ENCODE results near the gene KIF19. TPM values are rescaled to one million over a fixed set of nuclear protein-coding genes. Genes with fewer than 3 reads are reported as not detected.

Gene KIF19
- total RNA-seq, 1 donor, result not detected

DNA sequence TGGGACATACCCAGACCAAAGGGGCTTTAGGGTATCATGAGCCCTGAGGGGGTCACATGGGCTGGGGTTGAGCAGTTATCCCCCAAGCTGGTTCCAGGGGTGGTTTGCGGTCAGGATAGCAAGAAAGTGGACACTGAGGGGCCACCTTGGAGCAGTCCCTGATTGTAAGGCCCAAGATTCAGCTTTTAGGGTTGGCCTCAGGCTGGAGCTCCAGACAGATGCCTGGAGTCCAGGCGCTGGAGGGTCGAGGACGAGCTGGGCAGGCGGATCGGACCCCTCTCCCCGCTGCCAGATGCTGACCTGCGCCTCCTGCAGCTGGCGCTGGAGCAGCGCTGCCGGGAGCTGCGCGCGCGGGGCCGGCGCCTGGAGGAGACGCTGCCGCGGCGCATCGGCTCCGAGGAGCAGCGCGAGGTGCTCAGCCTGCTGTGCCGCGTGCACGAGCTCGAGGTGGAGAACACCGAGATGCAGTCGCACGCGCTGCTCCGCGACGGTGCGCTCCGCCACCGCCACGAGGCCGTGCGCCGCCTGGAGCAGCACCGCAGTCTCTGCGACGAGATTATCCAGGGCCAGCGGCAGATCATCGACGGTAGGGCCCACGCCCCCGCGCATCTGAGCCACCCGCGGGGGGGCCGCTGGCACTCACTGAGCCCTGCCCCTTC, 25.7 kb downstream of the KIF19 start:
- TF ChIP-seq, protein P1, sequence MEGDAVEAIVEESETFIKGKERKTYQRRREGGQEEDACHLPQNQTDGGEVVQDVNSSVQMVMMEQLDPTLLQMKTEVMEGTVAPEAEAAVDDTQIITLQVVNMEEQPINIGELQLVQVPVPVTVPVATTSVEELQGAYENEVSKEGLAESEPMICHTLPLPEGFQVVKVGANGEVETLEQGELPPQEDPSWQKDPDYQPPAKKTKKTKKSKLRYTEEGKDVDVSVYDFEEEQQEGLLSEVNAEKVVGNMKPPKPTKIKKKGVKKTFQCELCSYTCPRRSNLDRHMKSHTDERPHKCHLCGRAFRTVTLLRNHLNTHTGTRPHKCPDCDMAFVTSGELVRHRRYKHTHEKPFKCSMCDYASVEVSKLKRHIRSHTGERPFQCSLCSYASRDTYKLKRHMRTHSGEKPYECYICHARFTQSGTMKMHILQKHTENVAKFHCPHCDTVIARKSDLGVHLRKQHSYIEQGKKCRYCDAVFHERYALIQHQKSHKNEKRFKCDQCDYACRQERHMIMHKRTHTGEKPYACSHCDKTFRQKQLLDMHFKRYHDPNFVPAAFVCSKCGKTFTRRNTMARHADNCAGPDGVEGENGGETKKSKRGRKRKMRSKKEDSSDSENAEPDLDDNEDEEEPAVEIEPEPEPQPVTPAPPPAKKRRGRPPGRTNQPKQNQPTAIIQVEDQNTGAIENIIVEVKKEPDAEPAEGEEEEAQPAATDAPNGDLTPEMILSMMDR (IDR thresholded peaks at IDR 0.05; ENCODE audit: insufficient read depth, low read length), result no peak
- DNase-seq (ENCODE audit: low read depth), result no peak
- H3K4me3 ChIP-seq (ENCODE audit: low read depth, low read length), result no peak overlapping the region

- no peak overlapping the region for H3K4me3 ChIP-seq (ENCODE audit: low read depth, low read length)
- TF ChIP-seq, protein P1 (IDR thresholded peaks at IDR 0.05; ENCODE audit: insufficient read depth, low read length), result no peak
- no peak for DNase-seq (ENCODE audit: low read depth)
Measured at GRCh38 chr17:74353446-74354060, 27.5 kb downstream of the KIF19 start.

GRCh38 chr17:74354123-74354522, 28.1 kb downstream of the KIF19 start:
- no peak for DNase-seq (ENCODE audit: low read depth)
- no peak overlapping the region for H3K4me3 ChIP-seq (ENCODE audit: low read depth, low read length)
- TF ChIP-seq, protein P1 (IDR thresholded peaks at IDR 0.05; ENCODE audit: insufficient read depth, low read length), result no peak

DNA sequence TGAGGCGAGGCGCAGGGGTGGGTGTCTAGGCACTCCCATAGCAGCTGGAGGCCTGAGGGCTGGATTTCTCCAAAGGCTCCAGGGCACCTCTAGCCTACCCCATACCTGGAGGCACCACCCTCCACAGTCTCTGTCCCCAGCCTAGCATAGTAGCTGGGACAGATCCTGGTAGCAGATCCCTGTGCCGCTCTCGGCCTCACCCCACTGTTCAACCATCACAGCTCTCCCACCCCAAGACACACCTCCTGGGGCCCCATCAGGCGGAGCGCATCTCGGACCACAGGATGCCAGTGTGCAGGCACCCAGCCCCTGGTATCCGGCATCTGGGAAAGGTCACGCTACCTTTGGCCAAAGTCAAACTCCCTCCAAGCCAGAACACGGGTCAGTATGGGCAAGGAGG, 28.5 kb downstream of the KIF19 start:
- H3K4me3 ChIP-seq (ENCODE audit: low read depth, low read length), result no peak overlapping the region
- DNase-seq (ENCODE audit: low read depth), result no peak
- TF ChIP-seq, protein P1 (IDR thresholded peaks at IDR 0.05; ENCODE audit: insufficient read depth, low read length), result no peak

GRCh38 chr17:74355065-74355464, 29.0 kb downstream of the KIF19 start:
- H3K4me3 ChIP-seq (ENCODE audit: low read depth, low read length), result no peak overlapping the region
- no peak for DNase-seq (ENCODE audit: low read depth)
- TF ChIP-seq, protein P1 (IDR thresholded peaks at IDR 0.05; ENCODE audit: insufficient read depth, low read length), result no peak

- DNase-seq (ENCODE audit: low read depth), result no peak
- no peak overlapping the region for H3K4me3 ChIP-seq (ENCODE audit: low read depth, low read length)
- TF ChIP-seq, protein P1 (IDR thresholded peaks at IDR 0.05; ENCODE audit: insufficient read depth, low read length), result no peak
Measured at GRCh38 chr17:74356646-74357465, 30.8 kb downstream of the KIF19 start.

All from fibroblast of the aortic adventitia (primary cell).